Right lung (tissue), 10 donors: ENCODE data around the gene VPS11. TPM values are rescaled to one million over a fixed set of nuclear protein-coding genes. Genes with fewer than 3 reads are reported as not detected.

ENCODE experiments used
- DNase-seq, 2 donors: peaks; one replicate each; pipeline ENCODE4 v3.0.0-alpha.2; 2013
- long read RNA-seq, 8 donors: transcript quantifications; one replicate each; lab custom pipeline, GENCODE V29; 2026
- polyA plus RNA-seq, 5 donors: library from polyadenylated mRNA; unstranded; fragments of 120-200 nt; gene quantifications; one replicate each; pipeline versions ENCODE4 v1.2.1 to v1.2.3, GENCODE V29; 2013; ENCODE audit warnings: inconsistent platforms in 1 of 5, low replicate concordance in 1 of 5; ENCODE audit not compliant: insufficient read length in 5 of 5, insufficient read depth in 1 of 5

The VPS11 gene
- polyA plus RNA-seq = 10 to 100 TPM; 49.5 to 61.1 (median 54.0) TPM
- long read RNA-seq, donor 1, transcript VPS11-208 (16 exons, 3,313 nt) = major isoform, 6 of 13 reads
- long read RNA-seq, donor 1, partial matches to known transcripts = 7 of 13 reads
- long read RNA-seq, donor 1, other reads (novel, unspliced or antisense) = 0 of 13 reads
- long read RNA-seq, donor 2, transcript VPS11-208 (16 exons, 3,313 nt) = major isoform, 5 of 6 reads
- long read RNA-seq, donor 2, partial matches to known transcripts = 0 of 6 reads
- long read RNA-seq, donor 2, other reads (novel, unspliced or antisense) = 0 of 6 reads
- long read RNA-seq, donor 3, partial matches to known transcripts = 13 of 15 reads
- long read RNA-seq, donor 3, other reads (novel, unspliced or antisense) = 0 of 15 reads
- long read RNA-seq, donor 4, partial matches to known transcripts = 0 of 2 reads
- long read RNA-seq, donor 4, other reads (novel, unspliced or antisense) = 0 of 2 reads
- long read RNA-seq, donor 5, partial matches to known transcripts = 7 of 11 reads
- long read RNA-seq, donor 5, other reads (novel, unspliced or antisense) = 0 of 11 reads
- long read RNA-seq, donor 6, partial matches to known transcripts = 7 of 11 reads
- long read RNA-seq, donor 6, other reads (novel, unspliced or antisense) = 0 of 11 reads
- long read RNA-seq, donor 7, partial matches to known transcripts = 0 of 4 reads
- long read RNA-seq, donor 7, other reads (novel, unspliced or antisense) = 0 of 4 reads
- long read RNA-seq, donor 8, partial matches to known transcripts = 0 of 4 reads
- long read RNA-seq, donor 8, other reads (novel, unspliced or antisense) = 0 of 4 reads

- DNase-seq = peak; percentile 94 to 96
Observed at GRCh38 chr11:119067371-119068222, at the start of gene VPS11. TSS of gene VPS11 (plus strand) at chr11:119067818. CDS start at chr11:119067824, 6 bp downstream.

- DNase-seq = peak; percentile 96 to 97
Observed at GRCh38 chr11:119018074-119018938, 49.3 kb upstream of the VPS11 start, which contains the start of the genes RPS25 and TRAPPC4. TSS of gene RPS25 (minus strand) at chr11:119018343. CDS start at chr11:119018284, 59 bp downstream. TSS of gene TRAPPC4 (plus strand) at chr11:119018766. CDS start at chr11:119018796, 30 bp downstream.

GRCh38 chr11:119019996-119020395 is 47.6 kb upstream of the VPS11 start:
- no peak for DNase-seq

- DNase-seq = no peak
Observed at GRCh38 chr11:119021631-119022030, 46.0 kb upstream of the VPS11 start.

- DNase-seq = no peak
Observed at GRCh38 chr11:119023741-119024140, 43.9 kb upstream of the VPS11 start.

- no peak for DNase-seq
Observed at GRCh38 chr11:119024430-119025098, 43.1 kb upstream of the VPS11 start.

- DNase-seq = no peak
Observed at GRCh38 chr11:119025099-119025473, 42.5 kb upstream of the VPS11 start.

GRCh38 chr11:119025541-119025940 is 42.1 kb upstream of the VPS11 start:
- DNase-seq = no peak

- no peak for DNase-seq
Observed at GRCh38 chr11:119025978-119026766, 41.4 kb upstream of the VPS11 start.

GRCh38 chr11:119026970-119027369 is 40.6 kb upstream of the VPS11 start:
- DNase-seq = no peak

- DNase-seq = no peak
Observed at GRCh38 chr11:119027561-119028345, 39.9 kb upstream of the VPS11 start.

GRCh38 chr11:119028346-119029068 is 39.1 kb upstream of the VPS11 start:
- no peak for DNase-seq

- no peak for DNase-seq
Observed at GRCh38 chr11:119029069-119029339, 38.6 kb upstream of the VPS11 start.

GRCh38 chr11:119029340-119030028 is 38.1 kb upstream of the VPS11 start:
- peak in 1 of 2 donors; percentile 3 for DNase-seq

GRCh38 chr11:119030029-119030328 is 37.6 kb upstream of the VPS11 start:
- no peak for DNase-seq

- peak; percentile 90 to 93 for DNase-seq
Observed at GRCh38 chr11:119030329-119031047, 37.1 kb upstream of the VPS11 start, which contains the start of gene SLC37A4. TSS of gene SLC37A4 (minus strand) at chr11:119030877.

GRCh38 chr11:119031912-119032280 is 35.7 kb upstream of the VPS11 start:
- no peak for DNase-seq
